Esophagus muscularis mucosa (tissue), 4 donors: ENCODE data around the gene IRAK2. TPM values are rescaled to one million over a fixed set of nuclear protein-coding genes. Genes with fewer than 3 reads are reported as not detected.

Experiments
- DNase-seq: peaks from one replicate; pipeline ENCODE4 v3.0.0-alpha.2; 2017; ENCODE audit errors: extremely low spot score
- H3K27ac ChIP-seq, 4 donors: fragments of 200-600 bp; sonication (generic); replicated peaks in 1 of 4; 1 replicate in 3 of 4; 2 replicates in 1 of 4; pipeline ENCODE4 v1.5.1; 2016 to 2019; ENCODE audit warnings: mild to moderate bottlenecking in 1 of 4
- H3K27me3 ChIP-seq, 4 donors: fragments of 200-600 bp; sonication (generic); one replicate each; pipeline versions ENCODE4 v1.5.1 to v1.6.0; 2016 to 2019
- H3K36me3 ChIP-seq, 4 donors: fragments of 200-600 bp; sonication (generic); one replicate each; pipeline ENCODE4 v1.5.1; 2016 to 2019
- H3K4me1 ChIP-seq, 4 donors: fragments of 200-600 bp; sonication (generic); one replicate each; pipeline ENCODE4 v1.5.1; 2016 to 2019
- H3K4me3 ChIP-seq, 4 donors: fragments of 200-600 bp; sonication (generic); 1 replicate in 2 of 4; 2 replicates in 2 of 4; pipeline ENCODE4 v1.5.1; 2016 to 2019; ENCODE audit warnings: mild to moderate bottlenecking in 4 of 4, moderate library complexity in 1 of 4
- H3K9me3 ChIP-seq, 4 donors: fragments of 200-600 bp; sonication (generic); 1 replicate in 3 of 4; 2 replicates in 1 of 4; pipeline ENCODE4 v1.5.1; 2016 to 2019
- EP300 ChIP-seq: sonication (generic); formaldehyde crosslinking; IDR thresholded peaks from one replicate; pipeline ENCODE4 v1.6.1; 2017; ENCODE audit warnings: antibody characterized with exemption
- POLR2A ChIP-seq: fragments of 450-650 bp; IDR thresholded peaks from one replicate; pipeline ENCODE4 v1.6.1; 2017; ENCODE audit warnings: antibody characterized with exemption, moderate library complexity, mild to moderate bottlenecking, low read depth
- POLR2AphosphoS5 ChIP-seq, 2 donors: sonication (generic); formaldehyde crosslinking; IDR thresholded peaks; one replicate each; pipeline ENCODE4 v1.6.1; 2017; ENCODE audit warnings: antibody characterized with exemption in 2 of 2
- WGBS: methylation state at CpG from one replicate; pipeline ENCODE4 v1.1.5; 2018; 5-methylcytosine and 5-hydroxymethylcytosine counted together
- intact Hi-C: fragments of 100-400 bp; cut with DNase I; formaldehyde crosslinking; loops from one replicate; pipeline ENCODE4 v1.15.1; 2023
- total RNA-seq, 4 donors: library from RNA; depleted of rRNA; stranded (reverse); fragments of >200 nt; gene quantifications; one replicate each; pipeline versions ENCODE4 v1.1.0 to v1.2.1, GENCODE V29; 2016
- TF ChIP-seq, protein P1 (sequence below), 3 experiments: fragments of 200-600 bp in 2 of 3; fragments of 450-650 bp in 1 of 3; sonication (generic) in 2 of 3; IDR thresholded peaks; one replicate each; pipeline ENCODE4 v1.5.1; 2017 to 2019; ENCODE audit warnings: antibody characterized with exemption in 3 of 3, mild to moderate bottlenecking in 2 of 3, moderate library complexity in 1 of 3

Gene IRAK2
- total RNA-seq, 4 donors from 2014 or later: 2.5 to 3.2 (median 2.8) TPM

DNA sequence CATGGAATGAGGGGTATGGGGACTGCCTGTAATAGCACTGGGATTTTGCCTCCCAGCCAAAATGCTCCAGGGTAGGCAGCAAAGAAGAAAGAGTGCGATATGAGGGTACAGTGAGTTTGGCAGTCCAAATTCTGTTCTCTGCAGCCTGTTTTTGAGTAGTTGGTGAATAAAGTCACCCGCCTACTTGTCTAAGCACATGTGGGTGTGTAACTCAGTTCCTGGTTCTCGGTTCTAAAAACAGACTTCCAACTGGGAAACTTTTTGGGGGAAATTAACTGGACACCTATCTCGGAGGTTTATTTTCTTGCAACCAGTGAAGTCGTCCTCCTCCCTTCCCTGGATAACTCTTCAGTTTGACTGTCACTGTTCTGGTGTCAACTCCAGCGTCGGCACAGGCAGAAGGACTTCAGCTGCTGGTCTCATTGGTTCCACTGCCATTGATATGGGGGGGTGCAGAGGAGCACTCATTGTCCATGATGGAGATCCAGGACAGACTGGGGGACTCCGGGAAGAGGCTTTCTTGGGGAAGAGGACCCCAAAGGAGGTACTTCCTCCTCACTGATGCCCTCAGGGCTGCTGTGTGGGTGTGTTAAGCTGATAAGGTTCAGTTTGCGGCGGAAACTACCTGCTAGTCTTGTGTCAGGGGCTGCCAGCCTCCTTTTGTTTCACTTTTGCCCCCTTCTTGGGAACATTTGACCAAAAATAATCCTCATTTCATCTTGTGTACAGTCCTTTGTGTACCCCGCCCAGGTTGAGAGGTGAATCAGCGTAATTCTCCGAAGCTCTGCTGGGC is 114.9 kb downstream of the IRAK2 start:
- H3K4me3 ChIP-seq: no peak overlapping the region
- no peak overlapping the region for H3K27ac ChIP-seq
- no peaks in the 10 kb centered on the region for H3K9me3 ChIP-seq
- no peak for DNase-seq
- intact Hi-C loops: no loop called here
- no peaks in the 10 kb centered on the region for H3K27me3 ChIP-seq
- 88% methylated on average over 13 of the region's 13 CpGs for WGBS
- peaks cover 35 to 90% (median 67%) of the 10 kb centered on the region in 4 donors for H3K36me3 ChIP-seq
- TF ChIP-seq POLR2A (no peak), EP300 (no peak), POLR2AphosphoS5 (IDR thresholded peaks at IDR 0.05) (no peak)
- TF ChIP-seq, protein P1, sequence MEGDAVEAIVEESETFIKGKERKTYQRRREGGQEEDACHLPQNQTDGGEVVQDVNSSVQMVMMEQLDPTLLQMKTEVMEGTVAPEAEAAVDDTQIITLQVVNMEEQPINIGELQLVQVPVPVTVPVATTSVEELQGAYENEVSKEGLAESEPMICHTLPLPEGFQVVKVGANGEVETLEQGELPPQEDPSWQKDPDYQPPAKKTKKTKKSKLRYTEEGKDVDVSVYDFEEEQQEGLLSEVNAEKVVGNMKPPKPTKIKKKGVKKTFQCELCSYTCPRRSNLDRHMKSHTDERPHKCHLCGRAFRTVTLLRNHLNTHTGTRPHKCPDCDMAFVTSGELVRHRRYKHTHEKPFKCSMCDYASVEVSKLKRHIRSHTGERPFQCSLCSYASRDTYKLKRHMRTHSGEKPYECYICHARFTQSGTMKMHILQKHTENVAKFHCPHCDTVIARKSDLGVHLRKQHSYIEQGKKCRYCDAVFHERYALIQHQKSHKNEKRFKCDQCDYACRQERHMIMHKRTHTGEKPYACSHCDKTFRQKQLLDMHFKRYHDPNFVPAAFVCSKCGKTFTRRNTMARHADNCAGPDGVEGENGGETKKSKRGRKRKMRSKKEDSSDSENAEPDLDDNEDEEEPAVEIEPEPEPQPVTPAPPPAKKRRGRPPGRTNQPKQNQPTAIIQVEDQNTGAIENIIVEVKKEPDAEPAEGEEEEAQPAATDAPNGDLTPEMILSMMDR (IDR thresholded peaks at IDR 0.05): no peak
- peaks cover under 1 to 13% (median 6%) of the 10 kb centered on the region in 4 donors for H3K4me1 ChIP-seq

DNA sequence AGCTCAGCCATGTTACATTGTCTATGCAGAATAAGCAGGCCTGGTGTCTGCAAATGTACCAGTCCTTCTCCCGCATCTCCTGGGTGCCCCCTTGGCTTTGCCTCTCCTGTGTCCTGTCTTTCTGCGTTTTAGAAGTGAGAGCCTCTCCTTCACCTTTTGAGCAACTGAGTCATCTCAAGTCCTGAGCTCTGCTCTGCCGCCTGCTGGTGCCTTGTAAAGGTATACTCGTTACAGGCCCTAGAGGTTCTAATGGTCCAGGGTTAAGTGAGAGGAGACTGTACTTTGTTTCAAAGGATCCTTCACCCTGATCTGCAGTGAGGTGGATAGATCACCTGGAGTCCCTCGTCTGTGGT is 115.4 kb downstream of the IRAK2 start:
- DNase-seq: no peak
- no peaks in the 10 kb centered on the region for H3K27me3 ChIP-seq
- H3K36me3 ChIP-seq: peaks cover 35 to 90% (median 68%) of the 10 kb centered on the region in 4 donors
- H3K4me1 ChIP-seq: peaks cover 0 to 9% (median 2%) of the 10 kb centered on the region in 4 donors
- intact Hi-C loops: no loop called here
- H3K27ac ChIP-seq: no peak overlapping the region
- no peak overlapping the region for H3K4me3 ChIP-seq
- TF ChIP-seq EP300 (no peak), POLR2AphosphoS5 (IDR thresholded peaks at IDR 0.05) (no peak), POLR2A (no peak)
- TF ChIP-seq, protein P1 (IDR thresholded peaks at IDR 0.05): no peak
- 79% methylated on average over 5 of the region's 5 CpGs for WGBS
- no peaks in the 10 kb centered on the region for H3K9me3 ChIP-seq

DNA sequence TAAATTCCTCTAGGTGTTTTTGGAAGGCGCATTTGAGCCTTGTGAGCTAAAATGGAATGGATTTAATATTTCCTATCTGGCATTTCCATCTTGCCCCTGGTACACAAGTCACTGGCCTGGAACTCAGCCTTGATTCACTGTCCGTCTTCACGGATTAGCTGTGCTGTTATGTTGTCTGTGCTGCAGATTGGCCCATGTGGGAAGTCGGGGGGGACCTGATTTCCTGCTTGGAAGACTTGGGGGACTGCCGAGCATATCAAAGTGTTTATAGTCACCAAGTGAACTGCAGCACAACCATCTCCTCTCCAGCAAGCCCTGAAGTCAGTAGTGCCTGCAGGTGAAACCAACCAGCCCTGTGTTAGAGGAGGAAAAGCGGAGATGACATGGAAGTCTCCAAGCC is 115.9 kb downstream of the IRAK2 start:
- no peak for DNase-seq
- TF ChIP-seq POLR2A (no peak), POLR2AphosphoS5 (IDR thresholded peaks at IDR 0.05) (no peak), EP300 (no peak)
- TF ChIP-seq, protein P1 (IDR thresholded peaks at IDR 0.05): no peak
- 86% methylated on average over 5 of the region's 6 CpGs for WGBS
- Histone ChIP-seq H3K9me3 (no peaks in the 10 kb centered on the region), H3K27ac (no peak overlapping the region), H3K27me3 (no peaks in the 10 kb centered on the region), H3K36me3 (peaks cover 35 to 90% (median 70%) of the 10 kb centered on the region in 4 donors), H3K4me3 (no peak overlapping the region), H3K4me1 (peaks cover 0 to 9% (median 2%) of the 10 kb centered on the region in 4 donors)
- intact Hi-C loops: no loop called here

DNA sequence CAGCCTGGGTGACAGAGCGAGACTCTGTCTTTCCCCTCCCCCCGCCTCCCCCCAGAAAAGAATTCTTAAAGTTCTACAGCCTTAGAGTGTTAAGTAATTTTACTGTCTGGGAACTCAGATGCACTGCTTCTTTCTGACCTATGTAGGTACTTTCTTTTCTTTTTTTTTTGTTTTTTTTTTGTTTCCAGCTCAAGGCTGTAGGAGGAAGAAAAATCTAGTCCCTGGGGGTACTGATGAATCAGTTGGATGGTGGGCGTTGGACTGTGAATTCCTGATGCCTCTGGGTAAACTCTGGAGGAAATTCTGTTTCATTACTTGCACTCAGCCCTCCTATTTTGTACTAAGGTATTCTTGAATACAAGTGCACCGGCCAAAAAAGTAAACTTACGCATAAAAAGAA is 117.2 kb downstream of the IRAK2 start:
- intact Hi-C loops: no loop called here
- H3K4me1 ChIP-seq: peaks cover 0 to 12% (median 2%) of the 10 kb centered on the region in 4 donors
- no peaks in the 10 kb centered on the region for H3K9me3 ChIP-seq
- no peak for DNase-seq
- H3K27ac ChIP-seq: no peak overlapping the region
- no peak overlapping the region for H3K4me3 ChIP-seq
- H3K27me3 ChIP-seq: no peaks in the 10 kb centered on the region
- peaks cover 30 to 83% (median 72%) of the 10 kb centered on the region in 4 donors for H3K36me3 ChIP-seq
- TF ChIP-seq POLR2A (no peak), POLR2AphosphoS5 (IDR thresholded peaks at IDR 0.05) (no peak), EP300 (no peak)
- TF ChIP-seq, protein P1 (IDR thresholded peaks at IDR 0.05): no peak
- WGBS: 81% methylated on average over 5 of the region's 5 CpGs
